CD4-positive, alpha-beta T cell (primary cell): ENCODE measurements around the gene TMA16. TPM values are rescaled to one million over a fixed set of nuclear protein-coding genes. Genes with fewer than 3 reads are reported as not detected.

ENCODE experiments used
- ATAC-seq: fragments of 200-7000 bp; cut with Tn5 transposase; one replicate; pipeline ENCODE4 v1.10.0; 2022; ENCODE audit warnings: mild to moderate bottlenecking; ENCODE audit not compliant: poor library complexity
- CTCF ChIA-PET: fragments of 350-600 bp; sonication (Branson Sonifier 250); formaldehyde crosslinking; loops from one replicate; lab custom pipeline; 2021; ENCODE audit warnings: antibody characterized with exemption, inconsistent platforms; lab: Charles Lee
- POLR2A ChIA-PET: fragments of 350-600 bp; sonication (Branson Sonifier 250); formaldehyde crosslinking; loops from one replicate; lab custom pipeline; 2021; ENCODE audit warnings: antibody characterized with exemption, inconsistent platforms; lab: Charles Lee
- DNase-seq, 14 experiments: peaks; one replicate each; pipeline ENCODE4 v3.0.0-alpha.2; 2013 to 2020; ENCODE audit warnings: mixed read lengths in 2 of 14
- H3K27ac ChIP-seq, 2 donors: one replicate each; pipeline versions ENCODE4 v1.5.1 to v1.7.0; 2013; ENCODE audit warnings: low read length in 2 of 2, low read depth in 1 of 2, mild to moderate bottlenecking in 1 of 2
- H3K27me3 ChIP-seq, 2 experiments: 1 replicate in 1 of 2; 2 replicates in 1 of 2; pipeline versions ENCODE4 v1.6.1 to v1.7.0; 2013; ENCODE audit warnings: low read length in 2 of 2, control low read depth in 1 of 2, mild to moderate bottlenecking in 1 of 2, moderate library complexity in 1 of 2; ENCODE audit not compliant: insufficient read depth in 2 of 2, control insufficient read depth in 1 of 2
- H3K36me3 ChIP-seq: one replicate; pipeline ENCODE4 v1.6.1; 2013; ENCODE audit warnings: low read length, control low read depth; ENCODE audit not compliant: insufficient read depth
- H3K4me1 ChIP-seq: one replicate; pipeline ENCODE4 v1.6.1; 2013; ENCODE audit warnings: low read length, control low read depth; ENCODE audit not compliant: insufficient read depth
- H3K4me3 ChIP-seq: one replicate; pipeline ENCODE4 v1.5.1; 2013; ENCODE audit warnings: mild to moderate bottlenecking, low read length, moderate library complexity
- H3K9me3 ChIP-seq, 2 experiments: 1 replicate in 1 of 2; 2 replicates in 1 of 2; pipeline versions ENCODE4 v1.6.1 to v1.7.0; 2013; ENCODE audit warnings: low read length in 2 of 2, mild to moderate bottlenecking in 2 of 2, control low read depth in 1 of 2, moderate library complexity in 1 of 2; ENCODE audit not compliant: control insufficient read depth in 1 of 2, insufficient read depth in 1 of 2
- H3K27ac Mint-ChIP-seq: one replicate; pipeline ENCODE4 v1.8.0; 2020; ENCODE audit warnings: mixed read lengths
- H3K27me3 Mint-ChIP-seq: one replicate; pipeline ENCODE4 v1.8.0; 2021; ENCODE audit warnings: mixed read lengths
- H3K36me3 Mint-ChIP-seq: one replicate; pipeline ENCODE4 v1.8.0; 2021; ENCODE audit warnings: low read depth, mixed read lengths
- H3K4me1 Mint-ChIP-seq: one replicate; pipeline ENCODE4 v1.8.0; 2021; ENCODE audit warnings: low read depth, mixed read lengths
- H3K4me3 Mint-ChIP-seq: one replicate; pipeline ENCODE4 v1.8.0; 2020; ENCODE audit warnings: mild to moderate bottlenecking, mixed read lengths
- H3K9me3 Mint-ChIP-seq: one replicate; pipeline ENCODE4 v1.8.0; 2020; ENCODE audit warnings: mixed read lengths
- intact Hi-C, 2 experiments: fragments of 100-400 bp; cut with DNase I in 1 of 2; cut with micrococcal nuclease in 1 of 2; formaldehyde crosslinking; loops; one replicate each; pipeline versions ENCODE4 v1.15.1 to v1.9.0; 2023 to 2025; cut with DNase I, micrococcal nuclease
- total RNA-seq, 174 experiments: library from RNA in 2 of 174; stranded (reverse) in 2 of 174; gene quantifications; one replicate each; pipeline ENCODE4 v1.2.3 and lab custom pipeline; 2021 to 2026
- TF ChIP-seq, protein P1 (sequence below): fragments of 200-600 bp; IDR thresholded peaks from one replicate; pipeline ENCODE4 v1.8.0; 2022; ENCODE audit warnings: antibody characterized with exemption, mild to moderate bottlenecking

TMA16 gene
- total RNA-seq, 2 experiments from 2014 or later = 6.2 to 6.3 TPM

DNA sequence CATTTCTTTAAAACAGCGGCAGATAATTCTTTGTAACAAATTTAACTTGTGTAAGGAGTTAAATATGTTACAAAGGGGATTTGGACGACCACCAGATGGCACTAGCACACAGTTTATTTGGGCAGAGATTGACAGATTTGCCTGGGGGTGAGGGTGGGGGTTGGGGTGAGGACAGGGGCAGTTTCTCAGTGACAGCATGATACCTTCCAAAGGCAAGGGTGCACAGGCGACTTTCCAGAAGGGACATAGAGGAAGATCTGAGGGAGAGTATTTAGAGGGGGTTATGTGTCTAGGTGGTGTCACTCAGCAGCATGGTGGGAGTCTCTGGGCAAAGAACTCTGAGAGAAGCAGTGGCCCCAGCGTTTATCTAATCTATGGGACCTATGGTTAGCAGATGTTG is 9.6 kb upstream of the TMA16 start:
- no peaks in the 10 kb centered on the region for H3K9me3 ChIP-seq
- peak; percentile 14 to 77 (median 39) for DNase-seq
- Mint-ChIP-seq H3K36me3 (no peaks in the 10 kb centered on the region), H3K9me3 (no peaks in the 10 kb centered on the region), H3K27me3 (peaks cover 11% of the 10 kb centered on the region), H3K4me1 (no peaks in the 10 kb centered on the region), H3K4me3 (no peak overlapping the region), H3K27ac (no peak overlapping the region)
- no peak overlapping the region for H3K27ac ChIP-seq
- TF ChIP-seq, protein P1, sequence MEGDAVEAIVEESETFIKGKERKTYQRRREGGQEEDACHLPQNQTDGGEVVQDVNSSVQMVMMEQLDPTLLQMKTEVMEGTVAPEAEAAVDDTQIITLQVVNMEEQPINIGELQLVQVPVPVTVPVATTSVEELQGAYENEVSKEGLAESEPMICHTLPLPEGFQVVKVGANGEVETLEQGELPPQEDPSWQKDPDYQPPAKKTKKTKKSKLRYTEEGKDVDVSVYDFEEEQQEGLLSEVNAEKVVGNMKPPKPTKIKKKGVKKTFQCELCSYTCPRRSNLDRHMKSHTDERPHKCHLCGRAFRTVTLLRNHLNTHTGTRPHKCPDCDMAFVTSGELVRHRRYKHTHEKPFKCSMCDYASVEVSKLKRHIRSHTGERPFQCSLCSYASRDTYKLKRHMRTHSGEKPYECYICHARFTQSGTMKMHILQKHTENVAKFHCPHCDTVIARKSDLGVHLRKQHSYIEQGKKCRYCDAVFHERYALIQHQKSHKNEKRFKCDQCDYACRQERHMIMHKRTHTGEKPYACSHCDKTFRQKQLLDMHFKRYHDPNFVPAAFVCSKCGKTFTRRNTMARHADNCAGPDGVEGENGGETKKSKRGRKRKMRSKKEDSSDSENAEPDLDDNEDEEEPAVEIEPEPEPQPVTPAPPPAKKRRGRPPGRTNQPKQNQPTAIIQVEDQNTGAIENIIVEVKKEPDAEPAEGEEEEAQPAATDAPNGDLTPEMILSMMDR = peak; percentile 71
- H3K36me3 ChIP-seq = no peaks in the 10 kb centered on the region
- intact Hi-C loops = loop anchor here (1.0 to 10.0 kb wide), 7 partner anchors 63 to 1250 kb away; no protein-coding TSS in a partner anchor
- H3K4me3 ChIP-seq = no peak overlapping the region
- CTCF ChIA-PET = no interaction called here
- ATAC-seq = peak; percentile 60
- POLR2A ChIA-PET = no interaction called here
- no peaks in the 10 kb centered on the region for H3K4me1 ChIP-seq
- no peaks in the 10 kb centered on the region for H3K27me3 ChIP-seq

DNA sequence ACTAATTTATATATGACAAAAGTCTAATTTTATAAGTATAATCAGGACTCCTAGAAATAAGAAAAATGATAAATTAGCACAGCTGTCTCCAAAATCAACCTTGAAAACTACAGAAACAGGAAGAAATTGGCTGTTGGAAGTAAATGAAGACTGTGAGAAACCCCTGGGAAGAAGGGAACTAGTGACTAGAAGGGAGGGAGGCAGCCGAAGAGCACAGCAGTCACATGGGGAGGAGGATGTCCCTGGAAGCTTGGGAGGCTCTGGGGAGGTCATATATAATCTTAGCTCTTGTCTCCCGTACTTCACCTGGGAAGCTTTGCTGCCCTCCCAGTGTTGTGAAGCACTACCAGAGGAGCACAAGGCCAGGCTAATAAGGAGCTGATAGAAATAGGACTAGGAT is 8.9 kb upstream of the TMA16 start:
- Histone ChIP-seq H3K27ac (no peak overlapping the region), H3K36me3 (no peaks in the 10 kb centered on the region), H3K4me1 (no peaks in the 10 kb centered on the region), H3K4me3 (no peak overlapping the region), H3K9me3 (no peaks in the 10 kb centered on the region), H3K27me3 (no peaks in the 10 kb centered on the region)
- Mint-ChIP-seq H3K4me3 (no peak overlapping the region), H3K4me1 (no peaks in the 10 kb centered on the region), H3K27me3 (peaks cover 11% of the 10 kb centered on the region), H3K36me3 (no peaks in the 10 kb centered on the region), H3K27ac (no peak overlapping the region), H3K9me3 (no peaks in the 10 kb centered on the region)
- POLR2A ChIA-PET = no interaction called here
- CTCF ChIA-PET = interaction anchor here (1.0 to 2.1 kb wide), 2 partner anchors 62 to 64 kb away, joined by 3 to 9 read pairs; no protein-coding TSS in a partner anchor
- intact Hi-C loops = loop anchor here (1.0 to 10.0 kb wide), 5 partner anchors 63 to 1249 kb away; no protein-coding TSS in a partner anchor
- TF ChIP-seq, protein P1 = no peak
- DNase-seq (no peak), ATAC-seq (no peak)

DNA sequence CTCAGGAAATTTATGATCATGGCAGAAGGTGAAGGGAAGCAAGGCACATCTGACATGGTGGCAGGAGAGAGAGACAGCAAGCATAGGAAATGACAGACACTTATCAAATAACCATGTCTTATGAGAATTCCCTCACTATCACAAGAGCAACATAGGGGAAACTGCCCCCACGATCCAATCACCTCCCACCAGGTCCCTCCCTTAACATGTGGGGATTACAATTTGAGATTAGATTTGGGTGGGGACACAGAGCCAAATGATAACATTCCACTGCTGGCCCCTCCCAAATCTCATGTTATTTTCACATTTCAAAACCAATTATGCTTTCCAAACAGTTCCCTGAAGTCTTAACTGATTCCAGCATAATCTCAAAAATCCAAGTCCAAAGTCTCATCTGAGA is 8.2 kb upstream of the TMA16 start:
- no peaks in the 10 kb centered on the region for H3K27me3 ChIP-seq
- Mint-ChIP-seq H3K27me3 (peaks cover 11% of the 10 kb centered on the region), H3K27ac (no peak overlapping the region), H3K4me3 (no peak overlapping the region), H3K9me3 (no peaks in the 10 kb centered on the region), H3K36me3 (no peaks in the 10 kb centered on the region), H3K4me1 (no peaks in the 10 kb centered on the region)
- H3K4me1 ChIP-seq = no peaks in the 10 kb centered on the region
- intact Hi-C loops = loop anchor here (5.0 to 10.0 kb wide), 3 partner anchors 196 to 1248 kb away; no protein-coding TSS in a partner anchor
- TF ChIP-seq, protein P1 = no peak
- no peak overlapping the region for H3K27ac ChIP-seq
- H3K9me3 ChIP-seq = no peaks in the 10 kb centered on the region
- ChIA-PET CTCF (interaction anchor here (1.0 to 2.1 kb wide), 2 partner anchors 61 to 64 kb away, joined by 3 to 9 read pairs; no protein-coding TSS in a partner anchor), POLR2A (no interaction called here)
- no peak for DNase-seq
- H3K36me3 ChIP-seq = no peaks in the 10 kb centered on the region
- H3K4me3 ChIP-seq = no peak overlapping the region
- ATAC-seq = no peak
